Activated CD4-positive, alpha-beta T cell treated with anti-CD3 and anti-CD28 coated beads, Interleukin-2, amount 50 U/mL, for 48 hours (primary cell): ENCODE data around the gene SLC35F6.
"Not testable (repeated sequence)": the region's sequence is repeated elsewhere in the genome, so short reads cannot be mapped to it uniquely, and the experiment has no call there.

Source experiments
- DNase-seq, 2 experiments: peaks; one replicate each; pipeline ENCODE4 v3.0.0-alpha.2; 2020

The SLC35F6 gene

DNA sequence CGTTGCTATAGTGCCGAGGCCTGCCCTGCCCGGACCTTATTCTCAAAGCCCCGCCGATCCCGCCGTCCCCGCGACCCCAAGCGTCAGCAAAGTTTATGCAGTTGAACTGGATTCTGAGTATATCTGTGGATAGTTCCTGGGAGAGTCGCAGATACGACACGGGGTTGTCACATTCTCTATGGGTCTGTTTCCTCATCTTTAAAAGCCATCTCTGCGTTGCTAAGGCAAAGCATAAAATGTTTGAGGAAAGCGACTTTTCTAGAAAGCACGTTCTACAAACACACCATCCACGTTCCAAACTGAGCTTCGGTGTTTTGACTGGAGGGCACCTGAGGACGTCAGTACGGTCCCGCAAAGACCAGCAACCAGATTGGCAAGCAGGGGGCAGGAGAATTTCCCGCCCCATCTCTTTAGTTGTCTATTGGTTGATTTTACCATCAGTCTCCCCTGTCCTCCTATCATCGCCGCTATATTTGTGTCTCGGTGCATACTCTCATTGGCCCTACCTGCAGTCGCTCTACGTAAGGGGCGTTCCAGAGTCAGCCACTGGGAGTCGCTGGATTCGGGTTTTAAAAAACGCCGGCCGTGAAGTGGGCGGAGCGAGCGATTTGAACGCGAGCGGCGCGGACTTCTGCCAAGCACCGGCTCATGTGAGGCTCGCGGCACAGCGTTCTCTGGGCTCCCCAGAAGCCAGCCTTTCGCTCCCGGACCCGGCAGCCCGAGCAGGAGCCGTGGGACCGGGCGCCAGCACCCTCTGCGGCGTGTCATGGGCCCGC lies 21.5 kb downstream of the SLC35F6 start, which contains the start of gene CENPA:
Gene CENPA, plus strand, starts transcription at position 626 of the 776 bp plus-strand sequence. Its CDS starts 141 bp downstream, at position 767.
- DNase-seq: peak; percentile 93 to 97

DNA sequence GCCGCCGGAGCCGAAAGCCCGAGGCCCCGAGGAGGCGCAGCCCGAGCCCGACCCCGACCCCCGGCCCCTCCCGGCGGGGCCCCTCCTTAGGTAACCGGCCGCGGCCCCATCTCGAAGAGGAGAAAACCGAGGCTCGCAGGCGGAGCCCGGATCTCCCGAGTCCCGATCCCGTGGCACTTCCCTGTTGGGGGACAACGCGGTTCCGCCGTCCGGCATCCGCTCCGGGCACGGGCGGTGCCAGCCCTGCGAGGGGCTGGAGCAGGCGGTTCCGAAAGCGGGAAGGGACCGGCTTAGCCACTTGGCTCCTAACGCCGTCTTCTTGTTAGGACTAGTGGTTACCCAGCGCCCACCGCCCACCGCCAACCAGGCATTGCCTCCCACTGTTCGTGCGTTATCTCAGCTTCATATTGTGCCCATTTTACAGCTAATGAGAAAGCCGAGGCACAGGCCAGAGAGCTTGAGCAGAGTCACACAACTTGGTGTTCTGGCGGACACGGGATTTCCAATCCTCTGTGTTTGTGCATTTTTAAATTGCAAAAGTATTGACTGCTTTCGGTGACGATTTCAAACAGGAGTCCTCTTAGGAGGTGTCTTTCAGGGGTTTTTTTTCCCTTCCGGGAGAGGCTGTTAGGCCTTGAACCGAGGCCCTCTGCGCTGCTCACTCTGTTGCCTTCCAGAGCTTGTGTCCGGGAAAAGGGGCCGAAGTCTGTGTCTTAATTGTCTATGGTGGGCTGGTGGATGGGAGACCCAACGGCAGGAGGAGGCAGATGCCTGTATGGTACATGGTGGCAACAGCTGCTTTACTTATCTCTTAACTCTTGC lies 22.3 kb downstream of the SLC35F6 start:
- DNase-seq: peak; percentile 39 to 47

DNA sequence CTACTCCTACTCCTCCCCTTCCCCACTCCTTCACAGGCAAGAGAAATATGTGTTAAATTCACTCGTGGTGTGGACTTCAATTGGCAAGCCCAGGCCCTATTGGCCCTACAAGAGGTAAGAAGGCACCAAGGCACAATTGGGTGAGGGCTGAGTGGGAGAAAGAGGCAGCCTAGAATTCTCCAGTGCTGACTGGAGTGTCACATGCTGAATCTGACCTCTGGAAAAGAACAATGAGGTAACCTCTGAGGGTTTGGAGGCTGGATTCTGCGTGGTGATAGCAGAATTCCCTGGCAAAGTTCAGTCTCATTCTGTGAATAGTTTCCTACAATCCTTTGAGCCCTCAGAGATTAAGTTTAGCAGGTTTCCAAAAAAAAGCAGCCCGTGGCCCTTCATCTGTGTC lies 28.6 kb downstream of the SLC35F6 start:
- DNase-seq: no peak

DNA sequence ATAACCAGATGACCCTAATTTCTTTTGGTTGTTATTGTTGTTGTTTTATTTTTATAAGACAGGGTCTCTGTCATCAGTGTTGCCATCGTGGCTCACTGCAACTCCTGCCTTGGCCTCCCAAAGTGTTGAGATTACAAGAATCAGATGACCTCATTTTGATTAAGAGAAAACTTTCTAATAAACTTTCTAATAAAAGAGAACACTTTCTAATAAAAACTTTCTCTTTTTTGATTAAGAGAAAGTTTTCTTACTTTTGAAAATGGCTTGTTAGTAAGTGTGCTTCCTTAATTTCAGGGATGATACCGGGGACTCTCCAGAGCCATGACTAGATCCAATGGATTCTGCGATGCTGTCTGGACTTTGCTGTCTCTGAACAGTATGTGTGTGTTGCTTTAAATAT lies 29.4 kb downstream of the SLC35F6 start:
- DNase-seq: no peak

DNA sequence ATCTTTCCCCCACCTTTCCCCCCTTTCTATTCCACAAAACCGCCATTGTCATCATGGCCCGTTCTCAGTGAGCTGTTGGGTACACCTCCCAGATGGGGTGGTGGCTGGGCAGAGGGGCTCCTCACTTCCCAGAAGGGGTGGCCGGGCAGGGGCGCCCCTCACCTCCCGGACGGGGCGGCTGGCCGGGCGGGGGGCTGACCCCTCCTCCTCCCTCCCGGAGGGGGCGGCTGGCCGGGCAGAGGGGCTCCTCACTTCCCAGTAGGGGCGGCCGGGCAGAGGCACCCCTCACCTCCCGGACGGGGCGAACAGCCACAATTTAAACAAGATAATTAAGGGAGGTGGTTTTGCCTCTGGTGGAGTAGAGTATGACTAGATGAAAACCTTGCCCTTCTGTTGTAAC lies 31.1 kb downstream of the SLC35F6 start:
- DNase-seq: not testable (repeated sequence)

DNA sequence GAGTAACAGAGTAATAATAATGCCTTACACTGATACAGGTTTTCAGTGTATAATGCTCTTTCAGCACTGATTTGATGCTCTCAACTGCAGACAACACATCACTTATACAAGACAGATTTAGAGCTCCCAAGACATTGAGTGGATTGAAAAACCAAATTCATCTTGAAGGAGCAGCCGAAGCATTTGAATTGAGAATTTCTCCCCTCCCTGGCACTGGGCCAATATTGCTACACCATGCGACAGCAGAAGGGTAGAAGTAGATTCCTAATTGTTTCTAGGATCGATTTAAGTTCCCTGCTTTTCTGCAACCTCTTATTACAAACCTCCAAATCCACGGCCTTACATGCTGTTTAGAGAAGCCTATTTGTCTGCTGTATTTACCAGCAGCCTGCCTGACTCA lies 37.2 kb downstream of the SLC35F6 start:
- no peak for DNase-seq

DNA sequence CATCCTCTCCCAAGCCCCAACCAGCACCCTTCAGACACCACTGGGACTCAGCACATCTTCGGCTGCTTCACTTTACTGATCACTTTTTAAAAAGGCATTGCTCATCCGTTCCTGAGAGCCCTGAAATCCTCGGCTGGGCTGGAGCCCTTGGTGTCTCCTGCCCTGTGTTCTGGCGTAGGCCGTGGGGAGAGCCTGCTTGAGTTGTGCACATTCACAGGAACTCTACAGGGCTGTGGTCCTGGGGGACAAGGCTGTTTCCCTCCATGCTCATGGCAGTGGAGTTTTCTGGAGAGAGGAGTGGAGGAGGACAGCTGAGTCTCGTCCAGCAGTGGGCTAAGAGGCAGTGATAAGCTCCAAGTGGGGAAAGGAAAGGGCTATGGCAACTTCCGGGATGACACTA lies 37.7 kb downstream of the SLC35F6 start:
- no peak for DNase-seq

DNA sequence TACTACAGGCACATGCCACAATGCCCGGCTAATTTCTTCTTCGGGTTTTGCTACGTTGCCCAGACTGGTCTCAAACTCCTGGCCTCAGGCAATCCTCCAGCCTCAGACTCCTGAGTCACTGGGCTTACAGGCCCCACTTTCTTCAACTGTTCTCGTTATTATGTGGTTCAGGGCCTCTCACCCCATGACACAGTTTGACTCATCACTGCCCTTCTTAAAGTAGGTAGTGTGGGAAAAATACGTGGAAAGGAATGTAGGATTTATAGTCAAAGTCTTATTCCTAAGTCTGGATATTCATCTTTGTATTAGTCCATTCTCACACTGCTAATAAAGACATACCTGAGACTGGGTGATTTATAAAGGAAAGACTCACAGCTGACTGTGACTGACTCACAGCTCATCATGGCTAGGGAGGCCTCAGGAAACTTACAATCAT lies 41.2 kb downstream of the SLC35F6 start:
- DNase-seq: no peak

DNA sequence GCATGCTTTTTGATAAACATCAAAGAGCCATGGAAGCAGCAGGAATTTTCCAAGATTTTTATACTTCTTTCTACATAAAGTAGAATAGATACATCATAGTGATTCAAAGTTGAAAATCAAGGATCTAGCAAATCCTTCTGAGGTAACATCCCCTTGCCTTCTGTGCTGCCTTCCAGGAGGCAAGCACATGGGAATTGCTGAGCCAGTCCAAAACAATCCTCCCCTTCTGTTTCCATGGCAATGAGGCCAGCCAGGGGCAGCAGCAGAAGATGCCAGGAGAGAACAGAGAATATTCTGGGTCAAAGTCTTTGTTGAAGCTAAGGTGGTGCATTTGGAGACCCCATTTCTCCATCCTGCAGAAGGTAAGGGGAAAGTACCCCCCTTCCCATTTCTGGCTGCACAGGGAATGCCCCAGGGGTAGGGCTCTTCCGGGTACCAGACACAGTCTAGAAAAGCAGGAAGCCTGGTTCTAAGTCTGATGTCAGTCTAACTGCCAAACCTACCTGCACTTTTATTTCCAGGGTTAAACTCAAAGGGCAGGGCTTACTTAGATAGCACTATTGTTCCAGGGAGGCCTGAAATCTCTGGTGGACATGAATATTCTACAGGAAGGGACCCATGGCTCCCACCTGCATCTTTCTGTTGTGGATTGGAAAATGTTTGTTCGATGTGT lies 43.8 kb downstream of the SLC35F6 start:
- no peak for DNase-seq

DNA sequence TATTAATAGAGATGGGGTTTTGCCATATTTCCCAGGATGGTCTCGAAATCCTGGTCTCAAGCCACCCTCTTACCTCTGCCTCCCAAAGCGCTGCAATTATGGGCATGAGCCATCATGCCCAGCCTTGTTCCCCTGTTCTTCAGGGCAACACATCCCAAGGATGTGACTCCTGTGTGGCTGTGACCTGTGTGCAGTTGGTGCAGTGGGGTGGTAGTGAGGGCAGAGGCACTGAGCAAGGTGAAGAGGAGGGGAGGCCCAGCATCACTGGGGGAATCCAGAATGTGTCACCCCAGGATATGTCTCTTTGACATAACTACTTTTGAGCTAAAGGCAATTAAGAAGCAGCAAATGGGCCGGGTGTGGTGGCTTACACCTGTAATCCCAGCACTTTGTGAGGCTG lies 45.1 kb downstream of the SLC35F6 start:
- no peak for DNase-seq

DNA sequence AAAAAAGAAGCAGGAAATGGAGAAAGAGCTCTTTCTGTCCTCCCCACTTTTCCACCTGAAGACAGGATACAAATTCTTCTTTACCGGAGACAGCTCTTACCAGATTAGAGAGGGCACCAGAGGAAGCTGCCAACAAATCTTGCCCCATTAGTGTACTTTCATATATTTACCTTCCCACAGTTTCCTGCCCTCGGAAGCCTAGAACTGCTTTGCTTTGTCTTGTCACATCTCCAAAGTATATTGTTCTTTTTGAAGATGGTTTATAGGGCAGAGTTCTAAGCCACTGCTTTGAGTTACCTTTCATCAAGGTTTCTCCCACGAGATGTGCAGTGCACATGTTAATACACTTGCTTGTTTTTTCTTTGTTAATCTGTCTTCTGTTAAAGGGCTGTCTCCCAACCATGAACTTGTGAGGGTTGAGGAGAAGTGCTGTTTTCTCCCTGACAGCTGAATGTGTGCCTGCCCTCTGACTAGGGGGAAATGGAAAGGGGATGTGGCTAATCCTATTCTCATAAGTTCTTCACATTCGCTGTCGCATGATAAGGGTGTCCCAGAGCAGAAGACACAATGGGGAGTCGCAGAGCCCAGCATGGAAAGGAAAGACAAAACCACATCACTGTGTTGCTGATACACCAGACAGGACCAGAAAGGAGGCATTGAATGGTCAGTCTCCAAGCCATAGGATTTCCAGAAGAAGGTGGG lies 45.9 kb downstream of the SLC35F6 start:
- no peak for DNase-seq

DNA sequence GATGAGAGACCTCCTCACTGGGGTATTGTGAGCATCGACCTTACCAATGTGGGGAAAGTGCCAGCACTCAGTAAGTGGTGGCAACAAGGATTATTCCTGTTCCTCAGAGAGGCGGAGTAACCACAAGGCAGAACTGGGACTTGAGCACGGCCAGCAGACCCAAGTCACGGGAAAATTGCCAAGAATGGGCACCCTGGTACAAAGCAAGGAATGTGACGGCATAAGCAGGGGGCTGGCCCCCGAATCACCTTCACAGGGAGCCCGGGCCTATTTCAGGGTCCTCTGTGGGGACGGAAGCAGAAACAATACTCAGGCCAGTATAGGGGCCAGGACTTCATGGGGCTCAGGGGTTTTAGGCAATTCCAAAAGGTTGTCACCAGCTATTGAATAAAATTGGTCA lies 47.2 kb downstream of the SLC35F6 start:
- DNase-seq: no peak

DNA sequence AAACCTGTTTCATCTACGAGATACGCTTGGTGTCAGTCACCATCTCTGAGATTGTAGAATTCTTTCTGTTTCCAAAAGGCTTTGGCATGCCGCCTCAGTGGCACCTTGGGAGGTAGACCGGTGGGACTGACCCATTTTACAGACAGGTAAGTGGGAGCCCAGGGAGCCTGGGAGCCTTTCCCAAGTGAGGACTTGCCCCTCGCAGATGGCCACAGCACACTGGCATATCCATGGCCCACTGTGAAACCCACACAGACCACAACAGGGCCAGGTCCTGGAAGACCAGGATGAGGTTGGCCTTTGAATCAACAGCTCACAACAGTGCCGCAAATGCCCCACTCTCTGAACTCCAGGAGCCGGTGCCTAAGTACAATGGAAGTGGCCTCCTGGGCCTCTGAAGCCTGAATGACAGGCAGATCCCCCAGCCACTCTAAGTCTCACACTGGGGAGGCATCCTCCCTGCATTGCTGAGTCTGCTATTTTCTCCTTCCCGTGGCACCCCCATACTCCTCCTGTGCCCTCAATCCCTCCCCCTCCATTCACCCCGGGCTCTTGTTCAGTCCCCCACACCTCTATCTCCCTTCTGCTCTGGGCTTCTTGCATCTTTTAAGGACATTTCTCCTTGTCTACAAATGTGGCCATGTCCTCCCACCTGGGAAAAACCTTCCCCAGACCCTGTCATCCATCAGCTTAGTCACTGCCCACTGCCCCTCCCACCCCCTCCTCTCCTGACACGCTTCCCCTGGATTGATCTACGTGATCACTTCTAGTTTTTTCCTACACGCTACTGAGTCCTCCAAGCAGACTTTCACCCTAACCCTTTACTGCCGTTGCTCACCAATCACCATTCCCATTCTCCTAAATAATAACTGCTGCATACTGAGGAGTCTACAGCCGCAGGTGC lies 48.0 kb downstream of the SLC35F6 start:
- no peak for DNase-seq

DNA sequence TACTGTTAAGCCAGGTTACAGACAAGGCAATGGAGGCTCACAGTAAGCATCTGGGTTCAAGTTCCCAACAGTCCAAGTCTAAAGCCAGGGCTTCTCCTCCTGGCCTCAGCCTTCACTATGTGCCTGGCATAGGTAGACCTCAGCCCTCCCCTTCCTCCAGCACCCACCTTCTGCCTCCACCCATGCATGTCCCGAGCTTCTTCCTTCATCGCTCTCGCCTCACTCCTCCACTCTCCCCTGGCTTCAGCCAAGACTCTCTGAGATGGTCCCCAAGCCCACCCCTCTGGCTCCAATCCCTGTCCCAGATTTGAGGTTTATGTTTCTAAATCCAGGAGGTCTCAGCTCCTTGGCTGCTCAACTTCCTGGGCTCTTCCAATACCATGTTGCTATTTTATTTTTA lies 48.6 kb downstream of the SLC35F6 start:
- no peak for DNase-seq

DNA sequence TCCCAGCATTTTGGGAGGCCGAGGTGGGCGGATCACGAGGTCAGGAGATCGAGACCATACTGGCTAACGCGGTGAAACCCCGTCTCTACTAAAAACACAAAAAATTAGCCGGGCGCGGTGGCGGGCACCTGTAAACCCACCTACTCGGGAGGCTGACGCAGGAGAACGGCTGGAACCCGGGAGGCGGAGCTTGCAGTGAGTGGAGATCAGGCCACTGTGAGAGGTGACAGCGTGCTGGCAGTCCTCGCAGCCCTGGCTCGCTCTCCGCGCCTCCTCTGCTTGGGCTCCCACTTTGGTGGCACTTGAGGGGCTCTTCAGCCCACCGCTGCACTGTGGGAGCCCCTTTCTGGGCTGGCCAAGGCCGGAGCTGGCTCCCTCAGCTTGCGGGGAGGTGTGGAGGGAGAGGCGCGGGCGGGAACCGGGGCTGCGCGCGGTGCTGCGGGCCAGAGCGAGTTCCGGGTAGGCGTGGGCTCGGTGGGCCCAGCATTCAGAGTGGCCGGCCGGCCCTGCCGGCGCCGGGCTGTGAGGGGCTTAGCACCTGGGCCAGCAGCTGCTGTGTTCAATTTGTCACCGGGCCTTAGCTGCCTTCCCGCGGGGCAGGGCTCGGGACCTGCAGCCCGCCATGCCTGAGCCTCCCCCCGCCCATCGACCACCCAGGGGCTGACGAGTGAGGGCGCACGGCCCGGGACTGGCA lies 50.1 kb downstream of the SLC35F6 start:
- not testable (repeated sequence) for DNase-seq

DNA sequence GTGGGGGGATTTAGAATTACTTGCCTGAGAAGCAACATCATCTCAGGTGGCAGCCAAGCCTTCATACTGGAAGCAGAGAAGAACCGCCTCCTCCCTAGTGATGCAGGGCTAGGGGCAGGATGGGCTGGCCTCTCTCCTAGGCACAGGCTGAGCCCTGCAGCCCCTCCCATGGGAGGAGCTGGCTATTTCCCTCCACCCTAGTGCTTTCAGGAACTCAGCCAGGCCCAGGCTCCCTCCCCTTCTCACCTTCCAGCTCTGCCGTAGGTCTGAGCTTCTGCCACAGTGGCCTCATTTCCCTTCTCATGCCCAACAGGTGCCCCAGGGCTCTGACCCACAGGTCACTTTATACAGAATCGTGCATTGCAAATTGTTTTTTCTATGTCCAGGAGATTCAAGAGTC lies 52.8 kb downstream of the SLC35F6 start:
- DNase-seq: no peak

DNA sequence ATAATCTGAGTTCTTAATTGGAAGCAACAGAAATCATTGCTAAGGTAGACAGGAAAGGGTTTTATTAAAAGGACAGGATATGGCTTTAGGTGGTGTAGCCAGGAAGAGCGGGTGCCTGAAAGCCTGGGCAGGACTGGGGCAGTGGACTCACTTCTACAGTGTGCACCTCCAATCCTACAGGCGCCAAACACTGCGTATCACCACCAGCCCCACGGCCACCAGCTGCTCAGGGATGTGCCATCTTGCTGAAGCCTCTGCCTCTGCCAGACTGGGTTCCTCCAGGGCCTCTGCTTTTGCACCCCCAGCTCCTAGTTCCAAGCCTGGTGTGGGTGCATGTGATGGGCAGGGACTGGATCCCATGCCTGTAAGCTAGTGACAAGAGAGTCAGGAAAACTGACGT lies 54.2 kb downstream of the SLC35F6 start:
- DNase-seq: no peak

DNA sequence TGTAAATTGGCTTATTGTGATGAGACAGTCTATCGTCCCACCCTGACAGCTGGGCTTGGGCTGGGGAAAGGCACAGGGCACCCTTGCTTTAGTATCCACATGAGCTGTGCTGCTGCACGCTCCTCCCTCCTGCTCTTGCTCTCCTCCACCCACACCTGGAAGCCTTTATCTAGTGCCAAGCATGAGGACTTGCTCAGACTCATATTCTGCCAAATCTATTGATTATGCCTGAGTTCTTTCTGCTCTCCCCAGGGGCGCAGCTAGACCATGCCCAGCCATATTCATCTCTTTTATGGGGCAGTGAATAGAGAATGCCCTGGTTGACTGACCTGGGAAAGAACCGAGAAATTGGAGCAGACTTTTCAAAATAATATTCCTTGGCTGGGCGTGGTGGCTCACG lies 54.9 kb downstream of the SLC35F6 start:
- DNase-seq: no peak

DNA sequence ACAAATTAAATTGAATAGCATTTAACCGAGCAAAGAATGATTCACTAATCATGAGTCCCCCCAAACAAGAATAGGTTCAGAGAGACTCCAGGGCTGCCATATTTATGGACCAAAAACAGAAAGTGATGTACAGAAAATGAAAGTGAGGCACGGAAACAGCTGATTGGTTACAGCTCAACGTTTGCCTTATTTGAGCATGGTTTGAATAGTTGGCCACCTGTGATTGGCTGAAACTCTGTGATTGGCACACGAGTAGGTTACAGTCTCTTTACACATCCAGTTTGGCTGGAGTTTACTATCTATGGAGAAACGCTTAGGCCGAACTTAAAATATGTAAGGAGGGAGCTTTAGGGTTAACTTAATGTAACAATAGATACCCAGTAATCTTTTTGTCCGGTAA lies 56.8 kb downstream of the SLC35F6 start:
- no peak for DNase-seq

DNA sequence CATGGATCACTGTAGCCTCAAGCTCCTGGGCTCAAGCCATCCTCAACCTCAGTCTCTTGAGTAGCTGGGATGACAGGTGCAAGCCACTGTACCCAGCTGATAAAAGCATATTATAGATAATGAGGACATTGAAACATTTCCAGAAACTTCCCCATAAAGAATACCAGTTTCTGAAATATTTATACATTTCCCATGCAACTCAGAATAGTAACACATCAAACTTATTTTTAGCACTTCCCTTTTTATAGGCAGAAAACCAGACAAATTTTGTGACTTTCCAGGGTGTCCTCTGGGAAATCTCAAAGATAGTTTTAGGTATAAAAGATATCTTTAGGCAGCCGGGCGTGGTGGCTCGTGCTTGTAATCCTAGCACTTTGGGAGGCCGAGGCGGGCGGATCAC lies 58.8 kb downstream of the SLC35F6 start:
- no peak for DNase-seq
